H9 (cell line): ENCODE results near the gene PXYLP1. TPM values are rescaled to one million over a fixed set of nuclear protein-coding genes. Genes with fewer than 3 reads are reported as not detected.

Source experiments
- DNase-seq: peaks from one replicate; pipeline ENCODE4 v3.0.0-alpha.2; 2017
- H2AFZ ChIP-seq: one replicate; pipeline ENCODE4 v1.6.1; 2013; ENCODE audit warnings: mild to moderate bottlenecking, low read length, control low read depth, moderate library complexity
- H2AK5ac ChIP-seq: 2 replicates; pipeline ENCODE4 v1.6.1; 2013; ENCODE audit warnings: low read length, control low read depth, mixed read lengths; ENCODE audit not compliant: insufficient read length
- H2BK120ac ChIP-seq: one replicate; pipeline ENCODE4 v1.6.1; 2013; ENCODE audit warnings: low read depth, mild to moderate bottlenecking, low read length, control low read depth, inconsistent platforms; ENCODE audit not compliant: poor library complexity, severe bottlenecking
- H2BK12ac ChIP-seq: 2 replicates; pipeline ENCODE4 v1.6.1; 2013; ENCODE audit warnings: low read length, control low read depth, mixed read lengths, low read depth; ENCODE audit not compliant: insufficient read length
- H2BK15ac ChIP-seq: 2 replicates; pipeline ENCODE4 v1.6.1; 2013; ENCODE audit warnings: low read depth, low read length, control low read depth
- H2BK20ac ChIP-seq: one replicate; pipeline ENCODE4 v1.6.1; 2013; ENCODE audit warnings: low read depth, mild to moderate bottlenecking, low read length, control low read depth, inconsistent platforms; ENCODE audit not compliant: poor library complexity, severe bottlenecking
- H2BK5ac ChIP-seq: 2 replicates; pipeline ENCODE4 v1.6.1; 2013; ENCODE audit warnings: low read length, control low read depth, mixed read lengths; ENCODE audit not compliant: insufficient read length
- H3K14ac ChIP-seq: 2 replicates; pipeline ENCODE4 v1.6.1; 2013; ENCODE audit warnings: low read length, control low read depth; ENCODE audit not compliant: insufficient read depth
- H3K18ac ChIP-seq: 2 replicates; pipeline ENCODE4 v1.6.1; 2013; ENCODE audit warnings: low read depth, mild to moderate bottlenecking, mixed read lengths, low read length, control low read depth; ENCODE audit not compliant: insufficient read length
- H3K23ac ChIP-seq: 2 replicates; pipeline ENCODE4 v1.6.1; 2013; ENCODE audit warnings: low read length, control low read depth, mixed read lengths, low read depth; ENCODE audit not compliant: insufficient read length
- H3K23me2 ChIP-seq: 2 replicates; pipeline ENCODE4 v1.6.1; 2013; ENCODE audit warnings: low read depth, mild to moderate bottlenecking, mixed read lengths, low read length, control low read depth; ENCODE audit not compliant: insufficient read length, poor library complexity, severe bottlenecking
- H3K27ac ChIP-seq: 2 replicates; pipeline ENCODE4 v1.5.1; 2013; ENCODE audit warnings: low read length, control low read depth, mixed read lengths, low read depth; ENCODE audit not compliant: insufficient read length
- H3K27me3 ChIP-seq: 2 replicates; pipeline ENCODE4 v1.6.1; 2013; ENCODE audit warnings: low read length, control low read depth, inconsistent platforms; ENCODE audit not compliant: insufficient read depth
- H3K4ac ChIP-seq: 2 replicates; pipeline ENCODE4 v1.6.1; 2013; ENCODE audit warnings: low read depth, mild to moderate bottlenecking, control low read depth, inconsistent platforms, low read length, moderate library complexity
- H3K4me1 ChIP-seq: 2 replicates; pipeline ENCODE4 v1.6.1; 2013; ENCODE audit warnings: low read length, control low read depth, inconsistent platforms; ENCODE audit not compliant: insufficient read depth
- H3K4me2 ChIP-seq: 2 replicates; pipeline ENCODE4 v1.6.1; 2013; ENCODE audit warnings: low read length, control low read depth, mixed read lengths; ENCODE audit not compliant: insufficient read length, insufficient read depth
- H3K56ac ChIP-seq: 2 replicates; pipeline ENCODE4 v1.6.1; 2013; ENCODE audit warnings: low read depth, mild to moderate bottlenecking, mixed read lengths, low read length, control low read depth; ENCODE audit not compliant: insufficient read length
- H3K79me1 ChIP-seq: 2 replicates; pipeline ENCODE4 v1.6.1; 2013; ENCODE audit warnings: low read depth, mild to moderate bottlenecking, moderate library complexity, low read length, control low read depth, inconsistent platforms; ENCODE audit not compliant: insufficient read depth, poor library complexity, severe bottlenecking
- H3K79me2 ChIP-seq: 2 replicates; pipeline ENCODE4 v1.6.1; 2013; ENCODE audit warnings: low read length, control low read depth, inconsistent platforms; ENCODE audit not compliant: insufficient read depth
- H3K9ac ChIP-seq: 2 replicates; pipeline ENCODE4 v1.6.1; 2013; ENCODE audit warnings: low read length, control low read depth, mixed read lengths; ENCODE audit not compliant: insufficient read length; ENCODE audit errors: extremely low read depth
- H3K9me3 ChIP-seq: one replicate; pipeline ENCODE4 v1.6.1; 2013; ENCODE audit warnings: low read depth, low read length, inconsistent platforms; ENCODE audit not compliant: control insufficient read depth
- H3T11ph ChIP-seq: one replicate; pipeline ENCODE4 v1.6.1; 2013; ENCODE audit warnings: mild to moderate bottlenecking, low read length, control low read depth, inconsistent platforms
- H4K20me1 ChIP-seq: one replicate; pipeline ENCODE4 v1.6.1; 2013; ENCODE audit not compliant: control insufficient read depth, insufficient read length, insufficient read depth
- H4K5ac ChIP-seq: 2 replicates; pipeline ENCODE4 v1.6.1; 2013; ENCODE audit warnings: low read depth, mild to moderate bottlenecking, mixed read lengths, low read length, control low read depth; ENCODE audit not compliant: insufficient read length
- H4K8ac ChIP-seq: replicated peaks from 2 replicates; pipeline ENCODE4 v1.6.1; 2013; ENCODE audit warnings: low read length, control low read depth, mixed read lengths, low read depth; ENCODE audit not compliant: insufficient read length
- H4K91ac ChIP-seq: 2 replicates; pipeline ENCODE4 v1.6.1; 2013; ENCODE audit warnings: low read depth, mild to moderate bottlenecking, moderate library complexity, mixed read lengths, low read length, control low read depth; ENCODE audit not compliant: insufficient read length
- H3K27ac Mint-ChIP-seq, 3 experiments: 2 replicates in 2 of 3; 3 replicates in 1 of 3; pipeline ENCODE4 v1.8.0; 2020 to 2021; ENCODE audit warnings: mixed read lengths in 3 of 3, mild to moderate bottlenecking in 1 of 3, moderate library complexity in 1 of 3
- H3K27me3 Mint-ChIP-seq: 2 replicates; pipeline ENCODE4 v1.8.0; 2021; ENCODE audit warnings: low read depth, mild to moderate bottlenecking, moderate library complexity, mixed read lengths
- H3K36me3 Mint-ChIP-seq, 3 experiments: 2 replicates in 2 of 3; 3 replicates in 1 of 3; pipeline ENCODE4 v1.8.0; 2020 to 2021; ENCODE audit warnings: low read depth in 3 of 3, mixed read lengths in 3 of 3; ENCODE audit not compliant: insufficient read depth in 1 of 3
- H3K4me1 Mint-ChIP-seq, 2 experiments: 2 replicates each; pipeline ENCODE4 v1.8.0; 2020; ENCODE audit warnings: mixed read lengths in 2 of 2
- H3K4me3 Mint-ChIP-seq, 2 experiments: 2 replicates in 1 of 2; 3 replicates in 1 of 2; pipeline ENCODE4 v1.8.0; 2020 to 2021; ENCODE audit warnings: mild to moderate bottlenecking in 2 of 2, mixed read lengths in 2 of 2, moderate library complexity in 1 of 2
- H3K9me3 Mint-ChIP-seq, 2 experiments: 2 replicates in 1 of 2; 3 replicates in 1 of 2; pipeline ENCODE4 v1.8.0; 2020; ENCODE audit warnings: mild to moderate bottlenecking in 2 of 2, mixed read lengths in 2 of 2, moderate library complexity in 1 of 2
- total RNA-seq: library from RNA; stranded (reverse); gene quantifications from 2 replicates; pipeline ENCODE4 v1.2.1, GENCODE V29; 2021
- TF ChIP-seq, protein P1 (sequence below): fragments of 200-600 bp; sonication (generic); conservative IDR thresholded peaks from 3 replicates; pipeline ENCODE4 v1.8.0; 2021; ENCODE audit warnings: antibody characterized with exemption, mild to moderate bottlenecking

Gene PXYLP1
- total RNA-seq, 1 experiment from 2014 or later: 17.9 TPM

DNA sequence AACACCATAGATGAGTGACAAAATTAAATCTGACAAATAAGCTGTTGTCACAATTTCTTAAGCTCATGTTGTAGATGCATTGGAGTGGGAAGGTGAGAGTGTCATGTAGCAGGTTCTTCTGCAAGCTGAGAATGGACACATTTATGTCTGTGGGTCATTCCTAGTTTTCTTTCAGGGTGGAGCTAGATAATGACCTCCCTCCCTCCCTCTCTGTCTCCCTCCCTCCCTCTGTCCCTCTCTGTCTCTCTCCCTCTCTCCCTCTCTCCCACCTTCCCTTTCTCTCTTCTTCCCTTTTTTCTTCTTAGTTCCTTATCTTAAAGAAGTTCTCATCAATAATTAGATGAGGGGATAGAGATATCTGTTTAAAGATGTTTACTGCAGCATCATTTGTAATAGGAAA lies 36.0 kb downstream of the PXYLP1 start:
- Histone ChIP-seq H2BK15ac (no peak overlapping the region), H3T11ph (no peak overlapping the region), H2BK20ac (no peak overlapping the region), H3K9me3 (no peaks in the 10 kb centered on the region), H4K91ac (no peak overlapping the region), H3K27me3 (no peaks in the 10 kb centered on the region), H3K23me2 (no peaks in the 10 kb centered on the region), H3K4me1 (no peaks in the 10 kb centered on the region), H4K8ac (no peak overlapping the region), H3K27ac (no peak overlapping the region), H3K14ac (no peak overlapping the region), H3K79me2 (no peaks in the 10 kb centered on the region), H3K18ac (no peak overlapping the region), H3K4me2 (no peak overlapping the region), H3K4ac (no peak overlapping the region), H2AFZ (no peak overlapping the region), H3K79me1 (no peaks in the 10 kb centered on the region), H3K9ac (no peak overlapping the region), H3K23ac (no peak overlapping the region), H2BK120ac (no peak overlapping the region), H4K5ac (no peak overlapping the region), H2BK5ac (no peak overlapping the region), H2AK5ac (no peak overlapping the region), H3K56ac (no peak overlapping the region), H2BK12ac (no peak overlapping the region), H4K20me1 (no peaks in the 10 kb centered on the region)
- DNase-seq: no peak
- H3K27me3 Mint-ChIP-seq: no peaks in the 10 kb centered on the region; the same call in 1 of the 2 replicates
- H3K4me1 Mint-ChIP-seq: peaks cover 0 to 2% of the 10 kb centered on the region in 2 experiments; a peak in 1 of 4 replicates
- no peaks in the 10 kb centered on the region for H3K9me3 Mint-ChIP-seq
- no peak overlapping the region for H3K27ac Mint-ChIP-seq
- TF ChIP-seq, protein P1, sequence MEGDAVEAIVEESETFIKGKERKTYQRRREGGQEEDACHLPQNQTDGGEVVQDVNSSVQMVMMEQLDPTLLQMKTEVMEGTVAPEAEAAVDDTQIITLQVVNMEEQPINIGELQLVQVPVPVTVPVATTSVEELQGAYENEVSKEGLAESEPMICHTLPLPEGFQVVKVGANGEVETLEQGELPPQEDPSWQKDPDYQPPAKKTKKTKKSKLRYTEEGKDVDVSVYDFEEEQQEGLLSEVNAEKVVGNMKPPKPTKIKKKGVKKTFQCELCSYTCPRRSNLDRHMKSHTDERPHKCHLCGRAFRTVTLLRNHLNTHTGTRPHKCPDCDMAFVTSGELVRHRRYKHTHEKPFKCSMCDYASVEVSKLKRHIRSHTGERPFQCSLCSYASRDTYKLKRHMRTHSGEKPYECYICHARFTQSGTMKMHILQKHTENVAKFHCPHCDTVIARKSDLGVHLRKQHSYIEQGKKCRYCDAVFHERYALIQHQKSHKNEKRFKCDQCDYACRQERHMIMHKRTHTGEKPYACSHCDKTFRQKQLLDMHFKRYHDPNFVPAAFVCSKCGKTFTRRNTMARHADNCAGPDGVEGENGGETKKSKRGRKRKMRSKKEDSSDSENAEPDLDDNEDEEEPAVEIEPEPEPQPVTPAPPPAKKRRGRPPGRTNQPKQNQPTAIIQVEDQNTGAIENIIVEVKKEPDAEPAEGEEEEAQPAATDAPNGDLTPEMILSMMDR: no peak
- peaks cover 0 to 3% (median 2%) of the 10 kb centered on the region in 3 experiments; a peak in 3 of 7 replicates for H3K36me3 Mint-ChIP-seq
- H3K4me3 Mint-ChIP-seq: no peak overlapping the region
